H9 (cell line): ENCODE data around the gene IGF2R. TPM values are rescaled to one million over a fixed set of nuclear protein-coding genes. Genes with fewer than 3 reads are reported as not detected.

ENCODE experiments used
- DNase-seq: peaks from one replicate; pipeline ENCODE4 v3.0.0-alpha.2; 2017
- H2AFZ ChIP-seq: one replicate; pipeline ENCODE4 v1.6.1; 2013; ENCODE audit warnings: mild to moderate bottlenecking, low read length, control low read depth, moderate library complexity
- H2AK5ac ChIP-seq: 2 replicates; pipeline ENCODE4 v1.6.1; 2013; ENCODE audit warnings: low read length, control low read depth, mixed read lengths; ENCODE audit not compliant: insufficient read length
- H2BK120ac ChIP-seq: one replicate; pipeline ENCODE4 v1.6.1; 2013; ENCODE audit warnings: low read depth, mild to moderate bottlenecking, low read length, control low read depth, inconsistent platforms; ENCODE audit not compliant: poor library complexity, severe bottlenecking
- H2BK12ac ChIP-seq: 2 replicates; pipeline ENCODE4 v1.6.1; 2013; ENCODE audit warnings: low read length, control low read depth, mixed read lengths, low read depth; ENCODE audit not compliant: insufficient read length
- H2BK15ac ChIP-seq: 2 replicates; pipeline ENCODE4 v1.6.1; 2013; ENCODE audit warnings: low read depth, low read length, control low read depth
- H2BK20ac ChIP-seq: one replicate; pipeline ENCODE4 v1.6.1; 2013; ENCODE audit warnings: low read depth, mild to moderate bottlenecking, low read length, control low read depth, inconsistent platforms; ENCODE audit not compliant: poor library complexity, severe bottlenecking
- H2BK5ac ChIP-seq: 2 replicates; pipeline ENCODE4 v1.6.1; 2013; ENCODE audit warnings: low read length, control low read depth, mixed read lengths; ENCODE audit not compliant: insufficient read length
- H3K14ac ChIP-seq: 2 replicates; pipeline ENCODE4 v1.6.1; 2013; ENCODE audit warnings: low read length, control low read depth; ENCODE audit not compliant: insufficient read depth
- H3K18ac ChIP-seq: 2 replicates; pipeline ENCODE4 v1.6.1; 2013; ENCODE audit warnings: low read depth, mild to moderate bottlenecking, mixed read lengths, low read length, control low read depth; ENCODE audit not compliant: insufficient read length
- H3K23ac ChIP-seq: 2 replicates; pipeline ENCODE4 v1.6.1; 2013; ENCODE audit warnings: low read length, control low read depth, mixed read lengths, low read depth; ENCODE audit not compliant: insufficient read length
- H3K23me2 ChIP-seq: 2 replicates; pipeline ENCODE4 v1.6.1; 2013; ENCODE audit warnings: low read depth, mild to moderate bottlenecking, mixed read lengths, low read length, control low read depth; ENCODE audit not compliant: insufficient read length, poor library complexity, severe bottlenecking
- H3K27ac ChIP-seq: 2 replicates; pipeline ENCODE4 v1.5.1; 2013; ENCODE audit warnings: low read length, control low read depth, mixed read lengths, low read depth; ENCODE audit not compliant: insufficient read length
- H3K27me3 ChIP-seq: 2 replicates; pipeline ENCODE4 v1.6.1; 2013; ENCODE audit warnings: low read length, control low read depth, inconsistent platforms; ENCODE audit not compliant: insufficient read depth
- H3K4ac ChIP-seq: 2 replicates; pipeline ENCODE4 v1.6.1; 2013; ENCODE audit warnings: low read depth, mild to moderate bottlenecking, control low read depth, inconsistent platforms, low read length, moderate library complexity
- H3K4me1 ChIP-seq: 2 replicates; pipeline ENCODE4 v1.6.1; 2013; ENCODE audit warnings: low read length, control low read depth, inconsistent platforms; ENCODE audit not compliant: insufficient read depth
- H3K4me2 ChIP-seq: 2 replicates; pipeline ENCODE4 v1.6.1; 2013; ENCODE audit warnings: low read length, control low read depth, mixed read lengths; ENCODE audit not compliant: insufficient read length, insufficient read depth
- H3K56ac ChIP-seq: 2 replicates; pipeline ENCODE4 v1.6.1; 2013; ENCODE audit warnings: low read depth, mild to moderate bottlenecking, mixed read lengths, low read length, control low read depth; ENCODE audit not compliant: insufficient read length
- H3K79me1 ChIP-seq: 2 replicates; pipeline ENCODE4 v1.6.1; 2013; ENCODE audit warnings: low read depth, mild to moderate bottlenecking, moderate library complexity, low read length, control low read depth, inconsistent platforms; ENCODE audit not compliant: insufficient read depth, poor library complexity, severe bottlenecking
- H3K79me2 ChIP-seq: 2 replicates; pipeline ENCODE4 v1.6.1; 2013; ENCODE audit warnings: low read length, control low read depth, inconsistent platforms; ENCODE audit not compliant: insufficient read depth
- H3K9ac ChIP-seq: 2 replicates; pipeline ENCODE4 v1.6.1; 2013; ENCODE audit warnings: low read length, control low read depth, mixed read lengths; ENCODE audit not compliant: insufficient read length; ENCODE audit errors: extremely low read depth
- H3K9me3 ChIP-seq: one replicate; pipeline ENCODE4 v1.6.1; 2013; ENCODE audit warnings: low read depth, low read length, inconsistent platforms; ENCODE audit not compliant: control insufficient read depth
- H3T11ph ChIP-seq: one replicate; pipeline ENCODE4 v1.6.1; 2013; ENCODE audit warnings: mild to moderate bottlenecking, low read length, control low read depth, inconsistent platforms
- H4K20me1 ChIP-seq: one replicate; pipeline ENCODE4 v1.6.1; 2013; ENCODE audit not compliant: control insufficient read depth, insufficient read length, insufficient read depth
- H4K5ac ChIP-seq: 2 replicates; pipeline ENCODE4 v1.6.1; 2013; ENCODE audit warnings: low read depth, mild to moderate bottlenecking, mixed read lengths, low read length, control low read depth; ENCODE audit not compliant: insufficient read length
- H4K8ac ChIP-seq: replicated peaks from 2 replicates; pipeline ENCODE4 v1.6.1; 2013; ENCODE audit warnings: low read length, control low read depth, mixed read lengths, low read depth; ENCODE audit not compliant: insufficient read length
- H4K91ac ChIP-seq: 2 replicates; pipeline ENCODE4 v1.6.1; 2013; ENCODE audit warnings: low read depth, mild to moderate bottlenecking, moderate library complexity, mixed read lengths, low read length, control low read depth; ENCODE audit not compliant: insufficient read length
- H3K27ac Mint-ChIP-seq, 3 experiments: 2 replicates in 2 of 3; 3 replicates in 1 of 3; pipeline ENCODE4 v1.8.0; 2020 to 2021; ENCODE audit warnings: mixed read lengths in 3 of 3, mild to moderate bottlenecking in 1 of 3, moderate library complexity in 1 of 3
- H3K27me3 Mint-ChIP-seq: 2 replicates; pipeline ENCODE4 v1.8.0; 2021; ENCODE audit warnings: low read depth, mild to moderate bottlenecking, moderate library complexity, mixed read lengths
- H3K36me3 Mint-ChIP-seq, 3 experiments: 2 replicates in 2 of 3; 3 replicates in 1 of 3; pipeline ENCODE4 v1.8.0; 2020 to 2021; ENCODE audit warnings: low read depth in 3 of 3, mixed read lengths in 3 of 3; ENCODE audit not compliant: insufficient read depth in 1 of 3
- H3K4me1 Mint-ChIP-seq, 2 experiments: 2 replicates each; pipeline ENCODE4 v1.8.0; 2020; ENCODE audit warnings: mixed read lengths in 2 of 2
- H3K4me3 Mint-ChIP-seq, 2 experiments: 2 replicates in 1 of 2; 3 replicates in 1 of 2; pipeline ENCODE4 v1.8.0; 2020 to 2021; ENCODE audit warnings: mild to moderate bottlenecking in 2 of 2, mixed read lengths in 2 of 2, moderate library complexity in 1 of 2
- H3K9me3 Mint-ChIP-seq, 2 experiments: 2 replicates in 1 of 2; 3 replicates in 1 of 2; pipeline ENCODE4 v1.8.0; 2020; ENCODE audit warnings: mild to moderate bottlenecking in 2 of 2, mixed read lengths in 2 of 2, moderate library complexity in 1 of 2
- CTCF ChIP-seq: fragments of 200-600 bp; sonication (generic); conservative IDR thresholded peaks from 3 replicates; pipeline ENCODE4 v1.8.0; 2021; ENCODE audit warnings: antibody characterized with exemption, mild to moderate bottlenecking
- WGBS: extraction: QIAGEN DNeasy Blood & Tissue Kit; methylation state at CpG from one replicate; pipeline ENCODE4 v1.1.7; 2013; ENCODE audit warnings: missing lambda C conversion rate, low lambda C conversion rate, mixed read lengths; ENCODE audit not compliant: insufficient read length; ENCODE audit errors: extremely low coverage; 5-methylcytosine and 5-hydroxymethylcytosine counted together
- total RNA-seq: library from RNA; stranded (reverse); gene quantifications from 2 replicates; pipeline ENCODE4 v1.2.1, GENCODE V29; 2021

Gene IGF2R
- total RNA-seq, 1 experiment from 2014 or later: 66.7 TPM

- Histone ChIP-seq H3K9me3 (no peaks in the 10 kb centered on the region), H2BK120ac (no peak overlapping the region), H3K18ac (no peak overlapping the region), H3T11ph (no peak overlapping the region), H3K9ac (no peak overlapping the region), H3K4me1 (peaks cover 7% of the 10 kb centered on the region; the same call in 1 of the 2 replicates), H3K14ac (no peak overlapping the region), H3K79me2 (peaks cover 41% of the 10 kb centered on the region; the same call in 1 of the 2 replicates), H2AFZ (no peak overlapping the region), H4K91ac (no peak overlapping the region), H2BK20ac (no peak overlapping the region), H4K5ac (no peak overlapping the region), H3K4me2 (peak overlapping the region; percentile 76), H2BK15ac (no peak overlapping the region), H4K20me1 (no peaks in the 10 kb centered on the region), H3K56ac (no peak overlapping the region), H2BK12ac (no peak overlapping the region), H3K27ac (no peak overlapping the region), H3K79me1 (no peaks in the 10 kb centered on the region), H2BK5ac (no peak overlapping the region), H4K8ac (no peak overlapping the region), H3K23me2 (peaks cover 3% of the 10 kb centered on the region), H3K23ac (no peak overlapping the region), H3K4ac (no peak overlapping the region), H3K27me3 (no peaks in the 10 kb centered on the region), H2AK5ac (no peak overlapping the region)
- Mint-ChIP-seq H3K36me3 (no peaks in the 10 kb centered on the region; a peak in 2 of 7 replicates), H3K27ac (no peak overlapping the region; a peak in 2 of 7 replicates), H3K4me1 (peaks cover 47 to 52% of the 10 kb centered on the region in 2 experiments), H3K9me3 (no peaks in the 10 kb centered on the region), H3K27me3 (peaks cover 17% of the 10 kb centered on the region), H3K4me3 (peak overlapping the region; percentile 80 to 96)
- WGBS: no CpG with 5 or more reads among the region's 18 CpGs
- DNase-seq: no peak
- no peak for TF ChIP-seq CTCF
These were observed 1.8 kb downstream of the IGF2R start for GRCh38 chr6:159970659-159971063.
